Measurements from ENCODE around the gene NETO2.

DNA sequence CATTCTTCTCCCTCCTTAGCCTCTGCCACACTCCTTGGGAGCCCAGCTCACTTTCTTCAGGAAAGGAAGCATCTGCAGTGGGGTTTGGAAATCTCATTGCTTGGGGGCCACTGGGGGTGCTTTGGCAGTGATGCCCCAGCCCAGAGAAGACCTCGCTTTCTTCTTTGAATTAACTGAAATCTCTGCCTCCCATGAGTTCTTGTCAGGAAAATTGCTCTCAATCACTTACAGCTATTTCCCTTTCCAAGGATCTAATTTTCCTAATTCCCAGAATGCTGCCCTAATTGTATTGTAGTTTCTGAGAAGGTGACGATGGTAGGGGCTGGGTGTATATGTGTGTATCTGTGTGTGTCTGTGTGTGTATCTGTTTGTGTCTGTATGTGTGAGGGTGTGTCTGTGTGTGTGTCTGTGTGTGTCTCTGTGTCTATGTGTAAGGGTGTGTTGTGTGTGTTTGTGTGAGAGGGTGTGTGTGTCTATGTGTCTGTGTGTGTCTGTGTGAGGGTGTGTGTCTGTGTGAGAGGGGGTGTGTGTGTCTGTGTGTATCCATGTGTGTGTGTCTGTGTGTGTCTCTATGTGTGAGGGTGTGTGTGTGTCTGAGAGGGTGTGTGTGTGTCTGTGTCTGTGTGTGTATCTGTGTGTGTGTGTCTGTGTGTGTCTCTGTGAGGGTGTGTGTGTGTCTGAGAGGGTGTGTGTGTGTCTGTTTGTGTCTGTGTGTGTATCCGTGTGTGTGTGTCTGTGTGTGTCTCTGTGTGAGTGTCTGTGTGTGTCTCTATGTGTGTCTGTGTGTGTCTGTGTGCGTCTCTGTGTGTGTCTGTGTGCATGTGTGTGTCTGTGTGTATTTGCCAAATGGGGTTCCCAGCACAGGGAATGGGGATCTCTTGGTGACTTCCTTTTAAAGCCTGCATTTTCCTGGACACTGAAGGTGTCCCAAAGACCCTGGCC is 86.8 kb downstream of the NETO2 start:
- no peak for TF ChIP-seq CTCF (IDR thresholded peaks at IDR 0.05 in 2 of 3, conservative IDR thresholded peaks at IDR 0.05 in 1 of 3; ENCODE audit: control insufficient read depth in 2 of 3, extremely low read depth in 1 of 3, insufficient read depth in 1 of 3, low read depth in 3 of 3, low read length in 3 of 3)
- TF ChIP-seq CEBPB (IDR thresholded peaks at IDR 0.05; ENCODE audit: borderline replicate concordance in 1 of 2, low read depth in 2 of 2, low read length in 2 of 2), result no peak
- TF ChIP-seq BCL11A (IDR thresholded peaks at IDR 0.05; ENCODE audit: low read depth, low read length), result no peak
- no peak for TF ChIP-seq NR2C2 (IDR thresholded peaks at IDR 0.05; ENCODE audit: borderline replicate concordance, control insufficient read depth, insufficient read length, low read depth)
- no peak for TF ChIP-seq POLR2A (IDR thresholded peaks at IDR 0.05; ENCODE audit: low read depth, low read length)
- TF ChIP-seq CHD2 (IDR thresholded peaks at IDR 0.05; ENCODE audit: borderline replicate concordance, low read depth, low read length), result no peak
- no peak for TF ChIP-seq POLR2AphosphoS5 (IDR thresholded peaks at IDR 0.05; ENCODE audit: low read length)

Measured in GM12878 (cell line).